Lower lobe of right lung (tissue), 2 donors: ENCODE data around the gene AP2M1. TPM values are rescaled to one million over a fixed set of nuclear protein-coding genes. Genes with fewer than 3 reads are reported as not detected.

ENCODE experiments used
- ATAC-seq, 2 donors: fragments of 200-7000 bp; cut with Tn5 transposase; one replicate each; pipeline ENCODE4 v1.9.1; 2020 to 2022; ENCODE audit warnings: mild to moderate bottlenecking in 2 of 2, moderate library complexity in 2 of 2
- DNase-seq: peaks from one replicate; pipeline ENCODE4 v3.0.0-alpha.2; 2020
- H3K27ac ChIP-seq: fragments of 200-600 bp; one replicate; pipeline ENCODE4 v1.8.0; 2022
- H3K27me3 ChIP-seq: fragments of 200-600 bp; one replicate; pipeline ENCODE4 v1.8.0; 2022; ENCODE audit warnings: low read depth
- H3K36me3 ChIP-seq: fragments of 200-600 bp; one replicate; pipeline ENCODE4 v1.8.0; 2022; ENCODE audit warnings: mild to moderate bottlenecking
- H3K4me1 ChIP-seq: fragments of 200-600 bp; one replicate; pipeline ENCODE4 v1.8.0; 2022
- H3K4me3 ChIP-seq: fragments of 200-600 bp; one replicate; pipeline ENCODE4 v1.8.0; 2022; ENCODE audit warnings: mild to moderate bottlenecking
- H3K9me3 ChIP-seq: fragments of 200-600 bp; one replicate; pipeline ENCODE4 v1.8.0; 2022
- CTCF ChIP-seq: fragments of 200-600 bp; IDR thresholded peaks from one replicate; pipeline ENCODE4 v1.8.0; 2022; ENCODE audit warnings: antibody characterized with exemption, mild to moderate bottlenecking
- intact Hi-C: fragments of 100-400 bp; cut with DNase I; formaldehyde crosslinking; loops from one replicate; pipeline ENCODE4 v1.11.0; 2022
- total RNA-seq: library from RNA; stranded (reverse); fragmentation: NEBNext Ultra II Directional; extraction: Animal tissue kit (Norgen Biotek cat#: 25700); gene quantifications from one replicate; pipeline ENCODE4 v1.2.1, GENCODE V29; 2021
- donor health status: DM: no; HTN: yes; CAD: no; lungs with severe emphysema.

The AP2M1 gene
- total RNA-seq, 1 donor from 2014 or later: 241 TPM

- Histone ChIP-seq H3K4me1 (no peaks in the 10 kb centered on the region), H3K36me3 (peaks cover 9% of the 10 kb centered on the region), H3K27ac (no peak overlapping the region), H3K9me3 (no peaks in the 10 kb centered on the region), H3K27me3 (no peaks in the 10 kb centered on the region), H3K4me3 (no peak overlapping the region)
- ATAC-seq (no peak), DNase-seq (no peak)
- intact Hi-C loops: no loop called here
- no peak for TF ChIP-seq CTCF
Measured at GRCh38 chr3:184200825-184201224, 26.2 kb downstream of the AP2M1 start.

- ATAC-seq: no peak
Measured at GRCh38 chr3:184203526-184203925, 28.9 kb downstream of the AP2M1 start.

GRCh38 chr3:184209146-184209923, 34.7 kb downstream of the AP2M1 start:
- H3K27ac ChIP-seq: no peak overlapping the region
- no peaks in the 10 kb centered on the region for H3K9me3 ChIP-seq
- H3K36me3 ChIP-seq: no peaks in the 10 kb centered on the region
- ATAC-seq (no peak), DNase-seq (no peak)
- no peak for TF ChIP-seq CTCF
- H3K4me3 ChIP-seq: no peak overlapping the region
- no peaks in the 10 kb centered on the region for H3K4me1 ChIP-seq
- peaks cover 15% of the 10 kb centered on the region for H3K27me3 ChIP-seq
- intact Hi-C loops: no loop called here

More at GRCh38 chr3:184203526-184203925, 28.9 kb downstream of the AP2M1 start:
- intact Hi-C loops: no loop called here
- Histone ChIP-seq H3K4me1 (no peaks in the 10 kb centered on the region), H3K27ac (no peak overlapping the region), H3K36me3 (no peaks in the 10 kb centered on the region), H3K9me3 (no peaks in the 10 kb centered on the region), H3K4me3 (no peak overlapping the region), H3K27me3 (peaks cover 15% of the 10 kb centered on the region)
- DNase-seq: no peak
- TF ChIP-seq CTCF: no peak

- no peak overlapping the region for H3K4me3 ChIP-seq
- no peaks in the 10 kb centered on the region for H3K4me1 ChIP-seq
- ATAC-seq: no peak
- no peaks in the 10 kb centered on the region for H3K36me3 ChIP-seq
- intact Hi-C loops: no loop called here
- TF ChIP-seq CTCF: no peak
- peaks cover 13% of the 10 kb centered on the region for H3K27me3 ChIP-seq
- H3K9me3 ChIP-seq: no peaks in the 10 kb centered on the region
- no peak overlapping the region for H3K27ac ChIP-seq
- no peak for DNase-seq
Measured at GRCh38 chr3:184211297-184211696, 36.6 kb downstream of the AP2M1 start.

- Histone ChIP-seq H3K27ac (no peak overlapping the region), H3K4me3 (no peak overlapping the region), H3K36me3 (no peaks in the 10 kb centered on the region), H3K4me1 (no peaks in the 10 kb centered on the region), H3K27me3 (peaks cover 9% of the 10 kb centered on the region), H3K9me3 (no peaks in the 10 kb centered on the region)
- no peak for DNase-seq
- no peak for TF ChIP-seq CTCF
- ATAC-seq: no peak
- intact Hi-C loops: no loop called here
Measured at GRCh38 chr3:184211718-184212117, 37.1 kb downstream of the AP2M1 start.
